ENCODE measurements around the gene ACSS1.

ACSS1 gene

DNA sequence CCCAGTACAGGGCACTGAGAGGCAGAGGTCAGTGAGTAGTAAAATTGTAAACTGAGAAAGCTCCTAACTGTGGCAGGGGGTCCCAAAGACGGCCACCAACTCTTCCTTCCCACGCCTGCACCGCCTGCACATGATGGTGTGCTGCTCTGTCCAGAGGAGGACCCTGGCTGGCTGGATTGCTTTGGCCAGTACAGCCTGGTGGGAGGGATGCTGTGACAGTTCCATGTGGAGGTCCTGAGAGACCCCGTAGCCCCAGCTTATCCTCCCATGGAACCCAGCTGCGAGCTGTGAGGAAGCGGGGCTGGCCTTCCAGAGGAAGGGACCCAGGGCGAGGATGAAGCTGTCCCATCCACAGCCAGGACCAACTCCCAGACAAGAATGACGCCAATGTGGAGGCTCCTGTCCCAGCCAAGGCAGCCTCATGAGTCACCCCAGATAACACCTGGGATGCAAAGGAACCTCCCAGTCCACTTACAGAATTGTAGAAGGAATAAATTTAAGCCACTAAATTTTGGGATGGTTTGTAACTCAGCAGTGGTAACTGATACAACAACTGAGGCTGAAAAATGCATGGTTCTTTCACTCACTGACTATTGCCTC lies 2.0 kb upstream of the ACSS1 start:
- TF ChIP-seq POLR2A (IDR thresholded peaks at IDR 0.05; ENCODE audit: low read length) = no peak
- TF ChIP-seq GATA1 (IDR thresholded peaks at IDR 0.05; ENCODE audit: low read depth, low read length) = no peak

GRCh38 chr20:25058847-25059810 lies 1.2 kb upstream of the ACSS1 start:
- peak; percentile 25 to 40 for DNase-seq
- no peak for TF ChIP-seq POLR2A (IDR thresholded peaks at IDR 0.05; ENCODE audit: low read length)
- TF ChIP-seq GATA1 (IDR thresholded peaks at IDR 0.05; ENCODE audit: low read depth, low read length) = no peak

More for the DNA sequence above, 2.0 kb upstream of the ACSS1 start:
- no peak for DNase-seq

GRCh38 chr20:25057234-25058050 lies 497 bp downstream of the ACSS1 start:
- TF ChIP-seq POLR2A (IDR thresholded peaks at IDR 0.05; ENCODE audit: low read length) (peak; percentile 60), GATA1 (IDR thresholded peaks at IDR 0.05; ENCODE audit: low read depth, low read length) (no peak)
- DNase-seq = peak; percentile 71 to 77

- DNase-seq = peak in 1 of 2 experiments; percentile 52
- TF ChIP-seq GATA1 (IDR thresholded peaks at IDR 0.05; ENCODE audit: low read depth, low read length) (no peak), POLR2A (IDR thresholded peaks at IDR 0.05; ENCODE audit: low read length) (no peak)
These were observed 1.2 kb downstream of the ACSS1 start for GRCh38 chr20:25056690-25057233.

- TF ChIP-seq GATA1 (IDR thresholded peaks at IDR 0.05; ENCODE audit: low read depth, low read length) (peak; percentile 55), POLR2A (IDR thresholded peaks at IDR 0.05; ENCODE audit: low read length) (peak; percentile 39)
- peak; percentile 80 to 91 for DNase-seq
These were observed 2.0 kb downstream of the ACSS1 start for GRCh38 chr20:25055711-25056495.

- no peak for TF ChIP-seq GATA1 (IDR thresholded peaks at IDR 0.05; ENCODE audit: low read depth, low read length)
- no peak for TF ChIP-seq POLR2A (IDR thresholded peaks at IDR 0.05; ENCODE audit: low read length)
- peak; percentile 54 to 73 for DNase-seq
These were observed 2.8 kb downstream of the ACSS1 start for GRCh38 chr20:25054995-25055629.

DNA sequence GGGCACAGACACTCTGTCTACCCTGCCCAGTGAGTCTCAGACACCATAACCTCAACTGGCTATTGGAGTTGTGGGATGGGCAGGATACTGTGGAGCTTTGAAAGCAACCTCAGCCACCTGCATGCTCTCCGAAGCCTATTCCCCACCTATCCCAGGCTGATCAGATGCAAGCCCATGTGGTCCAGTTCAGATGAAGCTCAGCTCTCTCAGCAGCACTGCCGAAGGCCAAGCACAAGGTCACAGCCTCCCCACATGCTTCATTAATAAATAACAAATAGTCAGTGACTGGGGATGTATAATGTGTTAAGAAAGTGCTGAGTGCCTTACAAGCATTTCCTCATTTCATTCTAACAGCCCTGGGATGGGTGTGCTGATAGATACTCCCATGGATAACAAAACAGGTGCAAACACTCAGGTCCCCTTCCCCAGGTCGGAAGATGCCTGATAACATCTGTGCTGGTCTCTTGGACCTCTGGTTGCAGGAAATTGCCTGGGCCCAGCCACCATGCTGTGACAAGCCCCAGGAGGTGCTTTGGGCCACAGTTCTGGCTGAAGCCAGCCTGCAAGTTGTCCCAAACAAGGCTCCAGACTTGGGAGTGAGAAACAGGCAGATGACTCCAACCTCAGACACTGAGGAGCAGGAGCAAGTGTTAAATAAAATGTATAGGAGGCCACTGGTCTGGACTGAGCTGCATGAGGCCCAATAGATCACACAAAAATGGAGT lies 3.7 kb downstream of the ACSS1 start:
- TF ChIP-seq GATA1 (IDR thresholded peaks at IDR 0.05; ENCODE audit: low read depth, low read length) (no peak), POLR2A (IDR thresholded peaks at IDR 0.05; ENCODE audit: low read length) (no peak)
- no peak for DNase-seq

- TF ChIP-seq GATA1 (IDR thresholded peaks at IDR 0.05; ENCODE audit: low read depth, low read length) = no peak
- DNase-seq = no peak
These were observed 4.5 kb downstream of the ACSS1 start for GRCh38 chr20:25053255-25054031.

DNA sequence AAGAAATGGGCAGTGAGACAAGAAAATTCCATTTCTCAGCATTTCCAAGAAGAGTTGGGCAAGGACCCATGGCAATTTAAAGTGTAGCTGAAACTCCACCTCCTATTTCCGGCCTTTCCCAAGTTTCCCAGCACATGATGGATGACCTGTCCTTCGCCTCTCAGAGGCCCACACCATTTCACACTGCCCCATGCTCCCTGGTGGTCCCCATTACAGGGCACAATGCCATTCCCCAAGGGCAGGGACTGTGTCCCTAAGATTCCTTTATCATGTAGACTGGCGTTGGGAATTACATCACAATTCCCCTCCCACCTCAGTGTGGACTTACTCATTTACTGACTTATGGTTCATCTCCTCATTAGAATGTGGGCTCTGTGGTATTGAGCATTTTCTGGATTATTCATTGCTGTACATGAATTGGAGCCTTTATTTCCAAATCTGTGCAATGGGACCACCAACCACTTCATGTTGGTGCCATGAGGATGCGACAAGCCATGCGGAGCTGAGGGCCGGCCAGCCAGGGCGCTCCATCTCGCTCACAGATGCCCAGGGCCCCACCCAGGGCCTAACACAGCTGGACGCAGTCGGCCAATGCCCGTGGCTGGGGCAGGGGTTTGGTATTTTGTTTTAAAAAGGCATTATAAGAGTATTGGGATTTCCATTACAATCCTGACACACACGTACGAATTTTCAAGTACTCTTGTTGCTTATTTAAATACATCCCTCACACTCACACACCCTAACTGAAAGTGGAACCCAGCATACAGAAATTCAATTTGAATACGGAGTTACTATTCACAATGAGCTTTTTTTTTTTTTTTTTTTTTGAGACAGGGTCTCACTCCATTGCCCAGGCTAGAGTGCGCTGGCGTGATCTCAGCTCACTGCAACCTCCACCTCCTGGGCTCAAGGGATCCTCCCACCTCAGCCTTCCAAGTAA lies 5.4 kb downstream of the ACSS1 start:
- DNase-seq = no peak
- TF ChIP-seq GATA1 (IDR thresholded peaks at IDR 0.05; ENCODE audit: low read depth, low read length) (no peak), POLR2A (IDR thresholded peaks at IDR 0.05; ENCODE audit: low read length) (no peak)

DNA sequence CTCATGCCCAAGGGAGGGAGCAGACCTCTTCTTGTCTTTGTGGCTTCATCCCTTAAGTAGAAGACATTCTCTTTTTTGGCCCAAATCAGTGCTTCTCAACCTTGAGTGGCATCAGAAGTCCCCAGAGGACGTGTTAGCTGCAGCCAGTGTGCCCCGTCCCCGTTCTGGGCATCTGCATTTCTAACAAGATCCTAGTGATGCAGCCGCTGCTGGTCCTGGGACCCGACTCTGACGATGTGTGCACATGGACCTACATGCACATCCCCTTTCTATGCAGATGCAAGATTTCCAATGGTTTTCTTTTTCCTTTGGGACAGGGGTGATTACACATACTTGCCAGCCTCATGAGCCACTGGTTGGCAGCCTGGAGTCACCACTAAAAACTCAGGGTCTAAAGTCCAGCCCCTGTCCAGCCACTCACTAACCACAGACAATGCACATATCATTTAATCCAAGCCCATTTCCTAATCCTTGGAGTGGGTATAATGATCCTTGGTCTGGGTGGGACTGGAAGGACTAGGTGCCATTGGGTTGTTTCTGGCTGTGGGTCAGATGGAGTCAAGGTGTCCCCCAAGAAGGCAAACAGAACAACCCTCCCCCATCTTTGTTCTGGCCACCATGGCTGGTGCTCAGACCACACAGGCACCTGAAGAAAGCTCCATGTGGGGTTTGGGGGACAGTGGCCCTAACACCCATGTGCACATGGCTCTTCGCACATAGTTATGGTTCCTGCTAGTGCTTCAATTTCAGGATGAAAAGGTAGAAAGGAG lies 6.4 kb downstream of the ACSS1 start:
- DNase-seq = no peak
- TF ChIP-seq POLR2A (IDR thresholded peaks at IDR 0.05; ENCODE audit: low read length) (no peak), GATA1 (IDR thresholded peaks at IDR 0.05; ENCODE audit: low read depth, low read length) (no peak)

Measured in erythroblast (primary cell).